Right cardiac atrium (tissue), 5 donors: Measurements from ENCODE around the gene CCDC30. TPM values are rescaled to one million over a fixed set of nuclear protein-coding genes. Genes with fewer than 3 reads are reported as not detected.
A peak's percentile ranks its signal among the peaks of the same experiment; 100 is the strongest.

Experiments used
- ATAC-seq, 2 donors: fragments of 200-7000 bp; cut with Tn5 transposase; one replicate each; pipeline versions ENCODE4 v1.8.0 to v1.9.1; 2020; ENCODE audit warnings: moderate library complexity in 2 of 2, mild to moderate bottlenecking in 1 of 2
- DNase-seq, 3 donors: peaks; one replicate each; pipeline ENCODE4 v3.0.0-alpha.2; 2020
- H3K27ac ChIP-seq: one replicate; pipeline ENCODE4 v1.5.1; 2013; ENCODE audit warnings: mild to moderate bottlenecking, low read length, control low read depth, moderate library complexity
- H3K27me3 ChIP-seq: one replicate; pipeline ENCODE4 v1.6.1; 2013; ENCODE audit not compliant: control insufficient read depth, insufficient read depth
- H3K4me1 ChIP-seq: one replicate; pipeline ENCODE4 v1.6.1; 2013; ENCODE audit warnings: low read length; ENCODE audit not compliant: control insufficient read depth, insufficient read depth
- H3K4me3 ChIP-seq: one replicate; pipeline ENCODE4 v1.5.1; 2013; ENCODE audit warnings: low read length, control low read depth
- H3K9me3 ChIP-seq: one replicate; pipeline ENCODE4 v1.6.1; 2013; ENCODE audit warnings: low read length; ENCODE audit not compliant: control insufficient read depth
- WGBS: extraction: QIAGEN DNeasy Blood & Tissue Kit; methylation state at CpG from one replicate; pipeline ENCODE4 v1.1.7; 2013; 5-methylcytosine and 5-hydroxymethylcytosine counted together
- intact Hi-C, 4 donors: fragments of 100-400 bp; cut with DNase I; formaldehyde crosslinking; loops; one replicate each; pipeline versions ENCODE4 v1.11.0 to v1.14.0; 2022 to 2023
- polyA plus RNA-seq: library from polyadenylated mRNA; stranded (reverse); fragments of 200-250 nt; gene quantifications from one replicate; pipeline ENCODE4 v1.2.3, GENCODE V29; 2013
- total RNA-seq, 4 donors: library from RNA; stranded (reverse); fragmentation: NEBNext Ultra II Directional; extraction: Animal tissue kit (Norgen Biotek cat#: 25700); gene quantifications; one replicate each; pipeline ENCODE4 v1.2.1, GENCODE V29; 2021
- donor health status: healthy with polysubstance abuse.
- donor health status: DM: no; HTN: yes; CAD: no.
- donor health status: DM: no; HTN: no; CAD: no.
- donor health status: DM: no; HTN: yes; CAD: no; lungs with severe emphysema.
- donor health status: DM: yes; HTN: yes; CAD: no.

Gene CCDC30
- total and polyA plus RNA-seq, 5 donors, result 0.61 to 2.9 (median 2.1) TPM

DNA sequence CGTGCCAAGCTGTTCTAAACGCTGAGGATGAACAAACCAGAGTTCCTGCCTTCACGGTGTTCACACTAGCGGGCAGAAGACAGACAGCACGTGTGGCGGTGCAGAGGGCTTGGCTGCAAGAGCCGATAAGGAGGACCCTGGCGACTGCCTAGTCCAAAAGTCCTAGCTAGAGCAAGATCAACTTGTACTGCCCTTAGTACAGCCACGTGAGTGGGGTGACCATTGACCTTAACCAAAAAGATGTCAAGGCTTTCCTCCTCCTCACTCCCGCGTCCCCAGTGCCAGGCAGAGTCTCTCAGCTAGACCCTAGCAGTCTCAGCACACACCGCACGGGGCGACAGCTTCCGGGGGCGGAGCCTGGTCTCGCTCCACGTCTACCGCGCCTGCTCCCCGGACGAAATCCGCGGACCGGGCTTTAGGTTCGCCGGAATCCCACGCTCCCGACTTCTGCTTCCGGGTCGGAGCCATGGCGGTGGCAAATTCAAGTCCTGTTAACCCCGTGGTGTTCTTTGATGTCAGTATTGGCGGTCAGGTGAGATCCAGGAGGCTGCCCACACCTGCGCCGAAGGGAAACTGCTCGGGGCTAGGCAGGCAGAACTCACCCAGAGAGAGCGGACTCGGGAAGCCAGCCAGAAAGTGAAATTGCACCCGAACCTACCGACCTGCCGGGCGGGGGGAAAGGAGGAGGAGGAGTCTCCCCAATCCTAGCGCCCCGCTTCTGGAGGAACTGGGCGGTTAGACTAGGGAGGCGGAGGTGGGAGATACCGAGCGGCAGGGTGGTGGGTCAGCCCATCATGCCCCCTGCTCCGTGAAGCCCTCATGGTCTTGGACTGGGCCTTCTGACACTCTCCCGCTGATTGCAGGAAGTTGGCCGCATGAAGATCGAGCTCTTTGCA lies 195.1 kb downstream of the CCDC30 start, which contains the start of gene PPIH:
Gene PPIH (plus strand): TSS at position 443 of the 896 bp plus-strand sequence. CDS start 24 bp downstream, at position 467.
- intact Hi-C loops, result no loop called here
- no peaks in the 10 kb centered on the region for H3K9me3 ChIP-seq
- H3K4me3 ChIP-seq, result peak within 1 kb of the TSS; percentile 71
- DNase-seq, result peak; percentile 96 to 98 (median 97)
- ATAC-seq, result peak; percentile 100
- H3K4me1 ChIP-seq, result peaks cover 2% of the 10 kb centered on the region
- WGBS, result under 1% methylated on average over 53 of the region's 53 CpGs
- H3K27ac ChIP-seq, result peak within 1 kb of the TSS; percentile 83
- no peaks in the 10 kb centered on the region for H3K27me3 ChIP-seq

DNA sequence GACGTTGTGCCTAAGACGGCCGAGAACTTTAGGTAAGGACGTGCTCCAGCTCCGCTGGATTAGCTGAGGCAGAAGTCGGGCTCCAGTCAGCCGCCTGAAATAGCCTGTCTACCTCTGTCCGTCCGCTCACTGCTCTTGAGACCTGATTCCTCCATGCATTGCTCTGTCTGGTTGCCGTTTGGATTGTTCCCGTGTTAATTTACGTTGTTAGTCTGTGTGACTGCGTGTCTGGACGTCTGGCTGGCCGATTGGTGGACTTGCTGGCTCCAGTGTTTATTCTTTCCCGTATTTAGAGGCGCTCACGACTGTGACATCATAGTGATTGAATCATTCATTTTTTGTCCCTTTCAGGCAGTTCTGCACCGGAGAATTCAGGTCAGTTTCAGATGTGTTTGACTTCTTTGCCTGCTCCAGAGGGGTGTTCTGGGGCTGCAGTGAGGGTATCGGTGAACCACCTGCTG lies 195.8 kb downstream of the CCDC30 start:
- no peaks in the 10 kb centered on the region for H3K9me3 ChIP-seq
- H3K27ac ChIP-seq, result peak overlapping the region; percentile 10
- no peaks in the 10 kb centered on the region for H3K27me3 ChIP-seq
- WGBS, result 8% methylated on average over 20 of the region's 20 CpGs
- peak in 1 of 2 donors; percentile 6 for ATAC-seq
- intact Hi-C loops, result no loop called here
- H3K4me3 ChIP-seq, result peak overlapping the region; percentile 71
- no peak for DNase-seq
- peaks cover 2% of the 10 kb centered on the region for H3K4me1 ChIP-seq

DNA sequence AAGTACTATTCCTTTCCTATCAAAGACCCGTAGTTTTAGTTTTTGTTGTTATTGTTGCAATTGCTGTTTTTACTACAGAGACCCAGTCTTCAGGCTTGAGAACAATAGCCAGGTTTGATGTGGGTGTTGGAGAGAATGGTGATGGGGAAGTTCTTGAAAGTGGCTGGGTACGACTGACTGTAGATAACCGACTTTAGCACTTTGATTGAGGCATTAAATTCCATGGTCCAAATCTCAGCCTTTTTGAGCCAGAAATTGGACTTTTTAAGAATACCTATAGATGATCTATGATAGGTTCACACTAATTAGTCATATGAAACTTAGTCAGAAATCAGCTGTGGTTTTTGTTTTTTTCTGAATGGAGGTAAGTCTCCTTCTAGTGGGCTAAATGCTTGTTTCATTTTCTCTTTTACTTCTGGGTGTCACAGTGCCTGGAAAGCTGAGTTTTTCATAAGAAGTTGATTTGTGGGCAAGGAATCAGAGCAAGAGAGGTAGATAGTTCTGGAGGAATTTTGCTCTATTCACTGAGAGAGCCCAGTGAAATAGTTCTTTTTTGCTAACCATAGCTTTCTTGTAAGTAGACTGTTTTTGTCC lies 197.9 kb downstream of the CCDC30 start:
- no peaks in the 10 kb centered on the region for H3K27me3 ChIP-seq
- no peaks in the 10 kb centered on the region for H3K9me3 ChIP-seq

DNA sequence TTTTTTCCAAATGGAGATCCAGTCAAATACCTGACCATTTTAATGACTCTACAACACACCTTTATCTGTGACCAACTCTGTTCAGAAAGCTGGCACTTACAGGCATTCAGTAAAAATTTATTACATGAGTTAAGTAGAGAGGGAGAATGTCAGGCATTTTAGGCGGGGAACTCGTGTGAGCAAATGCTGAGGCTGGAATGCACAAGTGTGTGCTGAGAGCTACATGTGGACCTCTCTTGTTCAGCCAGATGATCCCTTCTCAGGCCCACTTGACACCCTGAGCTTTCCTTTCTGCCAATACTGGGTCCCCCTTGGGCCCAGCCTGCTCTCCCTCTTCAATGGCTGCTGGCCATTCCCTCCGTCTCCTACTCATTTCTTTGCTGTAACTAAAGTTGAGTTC lies 206.8 kb downstream of the CCDC30 start:
- Histone ChIP-seq H3K4me3 (no peak overlapping the region), H3K27ac (no peak overlapping the region), H3K27me3 (no peaks in the 10 kb centered on the region), H3K9me3 (no peaks in the 10 kb centered on the region), H3K4me1 (no peaks in the 10 kb centered on the region)
- ATAC-seq (no peak), DNase-seq (no peak)
- intact Hi-C loops, result no loop called here
- WGBS, result 82% methylated on average over 3 of the region's 3 CpGs

More for the DNA sequence above, 197.9 kb downstream of the CCDC30 start:
- no peak overlapping the region for H3K4me3 ChIP-seq
- 78% methylated on average over 3 of the region's 3 CpGs for WGBS
- DNase-seq (no peak), ATAC-seq (no peak)
- intact Hi-C loops, result no loop called here
- H3K27ac ChIP-seq, result no peak overlapping the region
- peaks cover 2% of the 10 kb centered on the region for H3K4me1 ChIP-seq

DNA sequence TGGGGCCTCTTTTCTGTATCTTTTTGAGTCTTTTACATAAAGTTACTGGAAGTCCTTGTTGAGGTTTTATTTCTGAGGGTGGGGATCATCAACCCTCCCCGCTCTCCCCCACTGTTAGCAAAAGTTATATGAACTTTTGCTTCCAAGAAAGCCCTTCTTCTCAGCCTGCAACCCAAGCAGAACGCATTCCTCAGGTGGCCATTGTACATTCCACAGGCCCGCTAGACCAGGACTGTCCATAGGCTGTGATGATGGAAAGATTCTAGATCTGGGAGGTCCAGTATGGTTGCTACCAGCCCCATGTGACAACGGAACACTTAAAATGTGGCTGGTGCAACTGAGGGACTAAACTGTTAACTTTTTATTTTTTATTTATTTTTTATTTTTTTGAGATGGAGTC lies 207.3 kb downstream of the CCDC30 start:
- no peak for DNase-seq
- H3K9me3 ChIP-seq, result no peaks in the 10 kb centered on the region
- H3K27me3 ChIP-seq, result no peaks in the 10 kb centered on the region
- 95% methylated on average over 4 of the region's 4 CpGs for WGBS
- H3K4me3 ChIP-seq, result no peak overlapping the region
- intact Hi-C loops, result no loop called here
- H3K27ac ChIP-seq, result no peak overlapping the region
- H3K4me1 ChIP-seq, result no peaks in the 10 kb centered on the region
- no peak for ATAC-seq

DNA sequence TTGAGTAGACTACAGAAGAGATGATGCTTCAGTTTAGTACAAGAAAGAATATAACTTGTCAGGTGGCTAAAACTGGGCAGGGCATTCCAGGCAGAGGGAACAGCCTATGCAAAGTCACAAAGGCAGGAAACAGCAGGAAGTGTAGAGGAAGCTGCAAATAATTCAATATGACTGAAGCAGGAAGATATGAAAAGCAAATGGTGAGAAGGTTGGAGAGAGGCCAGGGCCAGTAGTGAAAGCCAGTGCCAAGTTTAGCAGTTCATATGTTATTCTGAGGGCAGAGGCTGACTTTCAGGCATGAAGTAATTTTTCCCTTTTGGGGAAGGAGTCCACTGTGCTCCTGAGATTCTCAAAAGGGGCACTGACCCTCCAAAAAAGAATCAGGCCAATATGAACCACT lies 211.1 kb downstream of the CCDC30 start:
- H3K4me3 ChIP-seq, result no peak overlapping the region
- intact Hi-C loops, result no loop called here
- ATAC-seq, result peak; percentile 55 to 68
- DNase-seq, result no peak
- H3K27ac ChIP-seq, result peak overlapping the region; percentile 91
- no peaks in the 10 kb centered on the region for H3K4me1 ChIP-seq
- H3K27me3 ChIP-seq, result no peaks in the 10 kb centered on the region
- no peaks in the 10 kb centered on the region for H3K9me3 ChIP-seq

DNA sequence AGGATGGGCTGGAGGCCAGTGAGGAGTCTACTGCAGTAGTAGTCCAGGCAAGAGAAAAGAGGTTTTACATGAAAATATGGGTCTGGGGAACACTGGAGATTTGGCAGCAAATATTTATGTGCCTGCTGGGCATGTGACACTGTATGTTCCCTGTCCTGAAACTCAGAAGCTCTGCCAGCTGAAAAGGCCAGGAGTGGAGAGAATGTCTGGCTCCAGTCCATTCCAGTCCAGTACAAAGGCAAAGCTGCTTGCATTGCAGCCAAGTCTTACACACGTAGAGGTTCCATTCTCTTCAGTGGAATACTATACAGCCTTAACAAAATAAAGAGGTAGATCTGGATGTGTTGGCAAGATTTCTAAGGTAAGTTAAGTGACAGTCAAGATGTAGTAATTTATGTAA lies 211.6 kb downstream of the CCDC30 start:
- intact Hi-C loops, result no loop called here
- H3K9me3 ChIP-seq, result no peaks in the 10 kb centered on the region
- no peaks in the 10 kb centered on the region for H3K27me3 ChIP-seq
- H3K4me3 ChIP-seq, result no peak overlapping the region
- H3K4me1 ChIP-seq, result no peaks in the 10 kb centered on the region
- ATAC-seq (peak; percentile 74 to 84), DNase-seq (no peak)
- H3K27ac ChIP-seq, result peak overlapping the region; percentile 91
- 17% methylated on average over 1 of the region's 1 CpG for WGBS

DNA sequence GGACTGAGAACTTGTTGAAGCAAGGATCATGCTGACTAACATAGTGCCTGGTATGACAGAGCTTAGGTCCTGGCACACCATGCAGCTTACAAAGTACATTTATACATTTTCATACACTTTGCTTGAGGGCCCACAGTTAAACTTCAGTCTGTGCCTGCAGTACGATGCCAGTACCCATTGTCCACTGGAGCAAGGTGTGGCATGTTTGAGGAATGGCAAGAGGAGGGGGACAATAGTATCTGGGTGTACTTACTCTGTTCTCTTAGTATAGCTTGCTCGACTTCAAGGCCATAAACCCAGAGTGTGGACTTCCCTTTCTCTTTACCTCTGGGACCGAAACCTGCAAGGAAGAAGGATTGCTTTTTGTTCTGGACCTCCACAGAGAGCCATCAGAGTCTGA lies 212.4 kb downstream of the CCDC30 start:
- no peak overlapping the region for H3K27ac ChIP-seq
- H3K4me3 ChIP-seq, result no peak overlapping the region
- no peak for ATAC-seq
- H3K9me3 ChIP-seq, result no peaks in the 10 kb centered on the region
- WGBS, result 90% methylated on average over 3 of the region's 3 CpGs
- H3K27me3 ChIP-seq, result no peaks in the 10 kb centered on the region
- no peak for DNase-seq
- intact Hi-C loops, result no loop called here
- H3K4me1 ChIP-seq, result no peaks in the 10 kb centered on the region

DNA sequence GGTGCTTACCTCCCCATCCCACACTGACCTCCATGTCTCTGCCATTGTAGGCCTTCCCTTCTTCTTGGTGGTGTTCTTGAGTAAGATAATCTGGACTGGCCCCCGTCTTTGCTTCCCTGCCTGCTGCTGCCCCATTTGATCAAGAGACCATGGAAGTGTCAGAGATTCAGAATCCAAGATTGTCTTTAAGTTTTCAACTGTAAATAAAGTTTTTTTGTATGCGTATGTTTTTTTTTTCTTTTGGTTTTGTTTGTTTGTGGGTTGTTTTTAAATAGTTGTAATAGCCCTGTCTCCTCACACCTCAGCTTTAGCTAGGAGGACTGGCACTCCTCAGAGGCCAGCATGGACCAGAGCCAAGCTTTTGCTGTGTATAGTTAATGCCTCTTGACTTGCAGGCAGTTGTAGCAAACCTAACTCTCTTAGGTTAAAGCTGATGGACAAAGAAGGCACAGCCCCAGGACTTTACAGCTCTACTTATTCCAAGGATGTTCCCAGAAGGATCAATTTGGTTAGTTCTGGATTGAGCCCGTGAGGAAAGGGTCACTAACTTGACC lies 213.5 kb downstream of the CCDC30 start:
- intact Hi-C loops, result no loop called here
- peak in 2 of 3 donors; percentile 56 to 67 for DNase-seq
- peak in 1 of 2 donors; percentile 28 for ATAC-seq

DNA sequence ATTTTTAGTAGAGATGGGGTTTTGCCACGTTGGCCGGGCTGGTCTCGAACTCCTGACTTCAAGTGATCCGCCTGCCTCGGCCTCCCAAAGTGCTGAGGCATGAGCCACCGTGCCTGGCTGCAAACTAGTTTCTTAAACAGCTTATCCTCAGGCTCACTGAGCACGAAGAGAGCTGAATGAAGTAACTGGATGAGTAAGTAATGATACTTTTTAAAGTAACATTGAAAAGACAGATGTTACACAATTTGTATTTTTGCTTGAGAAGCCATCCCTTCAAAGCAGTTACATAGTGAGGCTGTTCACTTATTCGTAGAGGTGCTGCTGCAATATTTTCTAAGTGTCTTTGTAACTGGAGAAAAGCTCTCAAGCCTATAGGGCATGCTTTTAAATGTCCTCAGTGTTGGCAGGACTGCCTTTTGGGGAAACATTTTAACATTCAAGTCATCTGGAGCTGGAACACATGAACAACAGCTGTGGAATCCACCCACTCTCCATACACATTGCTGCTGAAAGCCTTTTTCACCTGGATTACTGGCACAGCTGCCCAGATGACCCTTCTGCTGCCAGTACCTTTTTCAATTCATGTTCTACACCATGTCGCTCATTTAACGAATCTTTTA lies 216.4 kb downstream of the CCDC30 start:
- H3K9me3 ChIP-seq, result no peaks in the 10 kb centered on the region
- 82% methylated on average over 10 of the region's 10 CpGs for WGBS
- intact Hi-C loops, result no loop called here
- H3K4me3 ChIP-seq, result no peak overlapping the region
- H3K27ac ChIP-seq, result no peak overlapping the region
- H3K27me3 ChIP-seq, result no peaks in the 10 kb centered on the region
- ATAC-seq (no peak), DNase-seq (no peak)
- peaks cover 3% of the 10 kb centered on the region for H3K4me1 ChIP-seq

More for the DNA sequence above, 213.5 kb downstream of the CCDC30 start:
- H3K27me3 ChIP-seq, result no peaks in the 10 kb centered on the region
- H3K27ac ChIP-seq, result peak overlapping the region; percentile 52
- no peaks in the 10 kb centered on the region for H3K9me3 ChIP-seq
- no peaks in the 10 kb centered on the region for H3K4me1 ChIP-seq
- H3K4me3 ChIP-seq, result no peak overlapping the region
- 71% methylated on average over 3 of the region's 3 CpGs for WGBS

DNA sequence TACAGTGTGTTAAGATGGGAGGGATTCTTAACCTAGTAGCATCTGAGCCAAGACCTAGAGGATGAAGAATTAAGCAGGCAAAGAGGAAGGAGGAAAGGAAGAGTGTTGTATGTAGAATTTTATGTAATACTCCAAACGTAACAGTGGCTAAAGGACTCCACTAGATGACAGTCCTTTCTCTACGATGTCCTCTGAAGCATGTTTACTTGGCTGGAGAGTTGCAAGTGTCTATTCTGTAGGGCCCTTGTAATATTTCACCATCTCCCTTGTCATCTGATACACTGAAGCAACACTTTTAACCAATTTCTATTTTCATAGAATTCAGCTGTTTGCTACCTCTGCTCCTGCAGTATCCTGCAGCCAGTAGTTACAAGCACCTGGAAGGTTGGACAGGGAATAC lies 217.0 kb downstream of the CCDC30 start:
- ATAC-seq (no peak), DNase-seq (no peak)
- Histone ChIP-seq H3K4me1 (peaks cover 5% of the 10 kb centered on the region), H3K27ac (no peak overlapping the region), H3K27me3 (no peaks in the 10 kb centered on the region), H3K4me3 (no peak overlapping the region), H3K9me3 (no peaks in the 10 kb centered on the region)
- 62% methylated on average over 2 of the region's 2 CpGs for WGBS
- intact Hi-C loops, result no loop called here
